Keratinocyte (primary cell): Measurements from ENCODE around the gene CDH13. TPM values are rescaled to one million over a fixed set of nuclear protein-coding genes. Genes with fewer than 3 reads are reported as not detected.

Source experiments
- DNase-seq: peaks from one replicate; pipeline ENCODE4 v3.0.0-alpha.2; 2011; ENCODE audit warnings: low read depth, missing footprints, low spot score
- FAIRE-seq: peaks from 2 replicates; lab custom pipeline; 2011; peaks lifted over from hg19 to GRCh38; lab: Jason Lieb, UNC
- H2AFZ ChIP-seq: 2 replicates; pipeline ENCODE4 v1.6.0; 2012; ENCODE audit warnings: low read length, control low read depth, inconsistent platforms; ENCODE audit not compliant: control insufficient read depth
- H3K27ac ChIP-seq: 2 replicates; pipeline ENCODE4 v1.5.1; 2011; ENCODE audit warnings: low read length; ENCODE audit not compliant: control insufficient read depth, insufficient read depth
- H3K27me3 ChIP-seq: 3 replicates; pipeline ENCODE4 v1.6.0; 2011; ENCODE audit warnings: low read length; ENCODE audit not compliant: control insufficient read depth, insufficient read depth; ENCODE audit errors: extremely low read depth
- H3K36me3 ChIP-seq, 2 experiments: 2 replicates in 1 of 2; 3 replicates in 1 of 2; pipeline ENCODE4 v1.5.1; 2011; ENCODE audit warnings: low read length in 2 of 2, mild to moderate bottlenecking in 1 of 2; ENCODE audit not compliant: control insufficient read depth in 2 of 2, insufficient read depth in 2 of 2; ENCODE audit errors: extremely low read depth in 1 of 2
- H3K4me1 ChIP-seq: 3 replicates; pipeline ENCODE4 v1.5.1; 2011; ENCODE audit warnings: low read length; ENCODE audit not compliant: control insufficient read depth, insufficient read depth; ENCODE audit errors: extremely low read depth
- H3K4me2 ChIP-seq: 3 replicates; pipeline ENCODE4 v1.6.0; 2011; ENCODE audit warnings: low read depth, low read length; ENCODE audit not compliant: control insufficient read depth, insufficient read depth; ENCODE audit errors: extremely low read depth
- H3K4me3 ChIP-seq, 3 experiments: fragments of 200-600 bp in 1 of 3; sonication (generic) in 1 of 3; 2 replicates in 2 of 3; 3 replicates in 1 of 3; pipeline ENCODE4 v1.5.1; 2011 to 2016; ENCODE audit warnings: low read length in 3 of 3, mild to moderate bottlenecking in 3 of 3, control low read depth in 2 of 3, inconsistent platforms in 1 of 3, low read depth in 1 of 3, mixed read lengths in 1 of 3, mixed run types in 1 of 3, moderate library complexity in 1 of 3; ENCODE audit not compliant: control insufficient read depth in 2 of 3, insufficient read depth in 2 of 3; ENCODE audit errors: extremely low read depth in 1 of 3
- H3K79me2 ChIP-seq: 2 replicates; pipeline ENCODE4 v1.6.0; 2012; ENCODE audit warnings: low read length; ENCODE audit not compliant: control insufficient read depth, insufficient read depth
- H3K9ac ChIP-seq: 3 replicates; pipeline ENCODE4 v1.6.0; 2011; ENCODE audit warnings: low read length; ENCODE audit not compliant: control insufficient read depth, insufficient read depth; ENCODE audit errors: extremely low read depth
- H3K9me1 ChIP-seq: 3 replicates; pipeline ENCODE4 v1.6.0; 2011; ENCODE audit warnings: low read length; ENCODE audit not compliant: control insufficient read depth, insufficient read depth; ENCODE audit errors: extremely low read depth
- H3K9me3 ChIP-seq: 2 replicates; pipeline ENCODE4 v1.5.1; 2012; ENCODE audit warnings: low read depth, low read length; ENCODE audit not compliant: control insufficient read depth
- H4K20me1 ChIP-seq: 3 replicates; pipeline ENCODE4 v1.6.0; 2011; ENCODE audit warnings: low read length; ENCODE audit not compliant: control insufficient read depth, insufficient read depth; ENCODE audit errors: extremely low read depth
- CTCF ChIP-seq, 3 experiments: IDR thresholded peaks in 1 of 3; conservative IDR thresholded peaks in 1 of 3; optimal IDR thresholded peaks in 1 of 3; 2 replicates in 2 of 3; 3 replicates in 1 of 3; pipeline versions ENCODE3 to v1.5.1; 2011; ENCODE audit warnings: low read length in 3 of 3, mild to moderate bottlenecking in 3 of 3, moderate library complexity in 2 of 3, control low read depth in 1 of 3, inconsistent platforms in 1 of 3; ENCODE audit not compliant: insufficient read depth in 2 of 3; ENCODE audit errors: extremely low read depth in 1 of 3
- EZH2 ChIP-seq: IDR thresholded peaks from one replicate; pipeline ENCODE4 v1.6.1; 2012; ENCODE audit warnings: inconsistent platforms, mild to moderate bottlenecking, low read length, moderate library complexity
- dilution Hi-C: fragments of 300-500 bp; cut with MboI; formaldehyde crosslinking; loops from one replicate; pipeline ENCODE4 v1.7.0; 2020; ENCODE audit warnings: low sequenced_read_pairs; ENCODE audit not compliant: extremely low pct_ligation_motif_present
- polyA plus RNA-seq, 5 experiments: library from polyadenylated mRNA; depleted of rRNA in 3 of 5; stranded (reverse) in 3 of 5; stranded (forward) in 1 of 5; unstranded in 1 of 5; fragments of >200 nt; gene quantifications; 1 replicate in 1 of 5; 2 replicates in 3 of 5; 3 replicates in 1 of 5; pipeline versions ENCODE4 v1.2.1 to v1.2.3, GENCODE V29; 2011 to 2012; ENCODE audit warnings: missing spikeins in 2 of 5, low read depth in 1 of 5, low replicate concordance in 1 of 5

CDH13 gene
- polyA plus RNA-seq, 1 donor (not counting 4 experiments of a cell fraction or from before 2014, with no cell fraction given) = 111 TPM

- dilution Hi-C loops = no loop called here
- Histone ChIP-seq H3K9me3 (no peaks in the 10 kb centered on the region), H3K4me2 (peak overlapping the region; percentile 68), H3K4me3 (no peak overlapping the region), H3K4me1 (peaks cover 57% of the 10 kb centered on the region), H4K20me1 (no peaks in the 10 kb centered on the region), H3K27me3 (no peaks in the 10 kb centered on the region), H3K9ac (no peak overlapping the region), H2AFZ (no peak overlapping the region), H3K9me1 (no peaks in the 10 kb centered on the region), H3K27ac (peak overlapping the region; percentile 82), H3K79me2 (peaks cover 87% of the 10 kb centered on the region), H3K36me3 (peaks cover 0 to 10% of the 10 kb centered on the region in 2 experiments)
- FAIRE-seq = no peak
- TF ChIP-seq EZH2 (no peak), CTCF (optimal IDR thresholded peaks at IDR 0.05 in 1 of 3, IDR thresholded peaks at IDR 0.05 in 1 of 3, conservative IDR thresholded peaks at IDR 0.05 in 1 of 3; ENCODE audit: extremely low read depth in 1 of 3, insufficient read depth in 2 of 3, low read length in 3 of 3) (no peak)
- no peak for DNase-seq
Observed at GRCh38 chr16:82639263-82639662, 12.5 kb downstream of the CDH13 start.

DNA sequence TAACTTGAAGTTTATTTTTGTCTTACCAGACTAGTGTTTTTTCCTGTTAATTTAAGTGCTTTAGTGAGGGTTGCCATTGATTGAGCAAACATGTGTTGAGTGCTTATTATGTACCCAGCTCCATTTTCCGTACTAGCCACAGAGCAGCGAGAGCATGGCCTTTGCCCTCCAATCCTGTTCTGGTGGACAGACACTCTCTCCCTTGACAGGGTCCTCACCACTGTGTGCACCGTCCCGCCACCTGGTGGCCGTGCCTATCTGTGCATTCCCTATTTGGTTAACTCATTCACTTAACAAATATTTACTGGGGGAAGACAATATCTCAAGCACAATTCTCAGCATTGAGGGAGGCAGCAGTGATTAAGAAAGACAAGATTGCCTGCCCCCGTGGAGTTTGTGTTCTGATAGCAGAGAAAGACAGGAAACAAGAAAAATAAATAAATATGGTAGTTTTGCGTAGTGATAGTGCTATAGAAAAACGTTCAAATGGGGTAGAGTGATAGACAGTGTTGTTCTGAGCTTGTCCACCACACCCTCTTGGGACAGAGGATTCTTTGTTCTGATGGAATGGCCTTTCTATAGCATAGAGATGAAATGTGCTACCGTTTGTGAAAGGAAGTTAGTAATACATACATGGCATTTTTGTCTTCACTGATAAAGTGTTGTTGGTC lies 13.0 kb downstream of the CDH13 start:
- Histone ChIP-seq H3K27me3 (no peaks in the 10 kb centered on the region), H3K4me1 (peaks cover 51% of the 10 kb centered on the region), H2AFZ (no peak overlapping the region), H3K9me3 (no peaks in the 10 kb centered on the region), H3K9me1 (no peaks in the 10 kb centered on the region), H3K4me3 (no peak overlapping the region), H3K79me2 (peaks cover 91% of the 10 kb centered on the region), H3K4me2 (peak overlapping the region; percentile 68), H3K27ac (peak overlapping the region; percentile 82), H4K20me1 (no peaks in the 10 kb centered on the region), H3K9ac (no peak overlapping the region), H3K36me3 (peaks cover 0 to 10% of the 10 kb centered on the region in 2 experiments)
- FAIRE-seq (no peak), DNase-seq (no peak)
- TF ChIP-seq EZH2 (no peak), CTCF (optimal IDR thresholded peaks at IDR 0.05 in 1 of 3, IDR thresholded peaks at IDR 0.05 in 1 of 3, conservative IDR thresholded peaks at IDR 0.05 in 1 of 3; ENCODE audit: extremely low read depth in 1 of 3, insufficient read depth in 2 of 3, low read length in 3 of 3) (peak; percentile 77 to 96 (median 93))
- dilution Hi-C loops = no loop called here
